Right cardiac atrium (tissue), 5 donors: ENCODE results near the gene LRRN2. TPM values are rescaled to one million over a fixed set of nuclear protein-coding genes. Genes with fewer than 3 reads are reported as not detected.

ENCODE experiments used
- ATAC-seq, 2 donors: fragments of 200-7000 bp; cut with Tn5 transposase; one replicate each; pipeline versions ENCODE4 v1.8.0 to v1.9.1; 2020; ENCODE audit warnings: moderate library complexity in 2 of 2, mild to moderate bottlenecking in 1 of 2
- DNase-seq, 3 donors: peaks; one replicate each; pipeline ENCODE4 v3.0.0-alpha.2; 2020
- H3K27ac ChIP-seq: one replicate; pipeline ENCODE4 v1.5.1; 2013; ENCODE audit warnings: mild to moderate bottlenecking, low read length, control low read depth, moderate library complexity
- H3K27me3 ChIP-seq: one replicate; pipeline ENCODE4 v1.6.1; 2013; ENCODE audit not compliant: control insufficient read depth, insufficient read depth
- H3K4me1 ChIP-seq: one replicate; pipeline ENCODE4 v1.6.1; 2013; ENCODE audit warnings: low read length; ENCODE audit not compliant: control insufficient read depth, insufficient read depth
- H3K4me3 ChIP-seq: one replicate; pipeline ENCODE4 v1.5.1; 2013; ENCODE audit warnings: low read length, control low read depth
- H3K9me3 ChIP-seq: one replicate; pipeline ENCODE4 v1.6.1; 2013; ENCODE audit warnings: low read length; ENCODE audit not compliant: control insufficient read depth
- WGBS: extraction: QIAGEN DNeasy Blood & Tissue Kit; methylation state at CpG from one replicate; pipeline ENCODE4 v1.1.7; 2013; 5-methylcytosine and 5-hydroxymethylcytosine counted together
- intact Hi-C, 4 donors: fragments of 100-400 bp; cut with DNase I; formaldehyde crosslinking; loops; one replicate each; pipeline versions ENCODE4 v1.11.0 to v1.14.0; 2022 to 2023
- polyA plus RNA-seq: library from polyadenylated mRNA; stranded (reverse); fragments of 200-250 nt; gene quantifications from one replicate; pipeline ENCODE4 v1.2.3, GENCODE V29; 2013
- total RNA-seq, 4 donors: library from RNA; stranded (reverse); fragmentation: NEBNext Ultra II Directional; extraction: Animal tissue kit (Norgen Biotek cat#: 25700); gene quantifications; one replicate each; pipeline ENCODE4 v1.2.1, GENCODE V29; 2021
- donor health status: healthy with polysubstance abuse.
- donor health status: DM: no; HTN: yes; CAD: no.
- donor health status: DM: no; HTN: no; CAD: no.
- donor health status: DM: no; HTN: yes; CAD: no; lungs with severe emphysema.
- donor health status: DM: yes; HTN: yes; CAD: no.

Gene LRRN2
- total and polyA plus RNA-seq, 5 donors = 4.8 to 31.6 (median 21.4) TPM

DNA sequence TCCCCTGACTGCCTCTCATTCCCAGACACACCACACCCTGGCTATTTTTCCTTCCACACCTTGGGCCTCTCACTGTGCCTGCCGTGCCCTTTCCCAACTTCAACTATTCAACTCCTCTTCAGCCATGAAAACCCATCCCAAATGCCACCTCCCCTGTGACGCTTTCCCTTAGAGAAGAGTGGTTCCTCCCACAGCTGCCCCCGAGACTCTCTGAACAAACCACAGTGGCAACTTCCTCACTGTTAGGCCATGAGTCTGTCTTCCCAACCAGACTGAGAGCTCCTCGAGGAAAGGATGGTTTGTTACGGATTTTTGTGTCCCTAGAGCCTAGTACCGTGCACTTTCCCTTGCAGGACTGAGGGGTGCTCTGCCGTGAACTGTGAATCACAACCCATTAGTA is 59.2 kb downstream of the LRRN2 start:
- DNase-seq (no peak), ATAC-seq (no peak)
- 88% methylated on average over 7 of the region's 7 CpGs for WGBS
- no peak overlapping the region for H3K27ac ChIP-seq
- no peak overlapping the region for H3K4me3 ChIP-seq
- intact Hi-C loops = no loop called here
- H3K27me3 ChIP-seq = no peaks in the 10 kb centered on the region
- H3K4me1 ChIP-seq = peaks cover 4% of the 10 kb centered on the region
- H3K9me3 ChIP-seq = no peaks in the 10 kb centered on the region

DNA sequence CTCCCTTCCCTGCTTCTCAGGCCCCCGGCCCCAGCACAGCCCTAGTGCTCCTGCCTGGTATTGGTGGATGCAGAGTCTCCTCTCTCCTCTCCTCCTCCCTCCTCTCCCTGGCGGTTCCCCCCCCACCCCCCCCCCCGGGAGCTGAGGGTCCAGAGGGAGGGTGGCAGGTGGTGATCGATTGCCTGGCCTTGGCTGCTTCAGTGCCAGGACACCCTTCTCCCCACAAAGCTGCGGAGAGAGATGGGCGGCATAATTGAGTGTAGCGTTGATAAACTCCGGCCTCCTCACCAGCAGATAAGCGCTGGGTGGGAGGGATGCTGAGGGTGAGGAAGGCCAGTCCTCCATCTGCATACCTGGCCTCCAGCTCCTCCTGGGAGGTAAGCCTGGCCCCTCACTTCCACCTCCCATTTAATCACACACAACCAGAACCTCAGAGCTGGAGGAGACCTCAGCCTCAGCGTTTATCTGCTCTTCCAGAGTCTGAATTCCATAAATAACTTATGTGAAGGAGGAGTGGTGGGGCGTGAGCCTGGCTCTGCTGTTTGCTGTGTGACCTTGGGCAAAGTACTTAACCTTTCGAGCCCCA is 60.8 kb downstream of the LRRN2 start:
- Histone ChIP-seq H3K9me3 (no peaks in the 10 kb centered on the region), H3K4me3 (no peak overlapping the region), H3K27ac (no peak overlapping the region), H3K27me3 (no peaks in the 10 kb centered on the region), H3K4me1 (peaks cover 4% of the 10 kb centered on the region)
- 46% methylated on average over 12 of the region's 12 CpGs for WGBS
- DNase-seq (no peak), ATAC-seq (no peak)
- intact Hi-C loops = no loop called here

DNA sequence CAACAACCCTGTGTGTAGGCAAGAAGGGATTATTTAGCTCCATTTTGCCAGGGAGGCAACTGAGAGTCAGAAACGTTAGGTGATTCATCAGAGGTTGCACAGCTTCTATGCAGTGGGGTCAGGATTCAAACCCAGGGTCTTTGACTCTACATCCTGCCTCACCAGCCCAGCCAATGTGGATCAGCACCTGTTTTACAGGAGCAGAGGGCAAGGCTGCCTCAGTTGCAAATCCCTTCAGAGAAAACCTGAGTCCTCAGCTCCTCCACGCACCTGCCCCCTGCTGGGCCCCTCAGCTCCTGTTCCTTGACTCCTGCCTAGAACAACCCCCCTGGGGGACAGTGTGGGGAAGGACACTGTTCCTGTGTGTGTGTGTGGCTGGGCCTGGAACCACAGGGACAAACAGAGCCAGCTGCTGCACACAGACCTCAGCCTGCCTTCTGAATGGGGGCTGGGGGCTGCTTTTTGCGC is 61.6 kb downstream of the LRRN2 start:
- 66% methylated on average over 3 of the region's 3 CpGs for WGBS
- ATAC-seq (no peak), DNase-seq (no peak)
- no peaks in the 10 kb centered on the region for H3K9me3 ChIP-seq
- no peak overlapping the region for H3K4me3 ChIP-seq
- intact Hi-C loops = no loop called here
- peaks cover 4% of the 10 kb centered on the region for H3K4me1 ChIP-seq
- no peak overlapping the region for H3K27ac ChIP-seq
- H3K27me3 ChIP-seq = no peaks in the 10 kb centered on the region

- peaks cover 4% of the 10 kb centered on the region for H3K4me1 ChIP-seq
- WGBS = 50% methylated on average over 8 of the region's 8 CpGs
- intact Hi-C loops = no loop called here
- H3K27ac ChIP-seq = no peak overlapping the region
- no peaks in the 10 kb centered on the region for H3K9me3 ChIP-seq
- H3K27me3 ChIP-seq = no peaks in the 10 kb centered on the region
- no peak overlapping the region for H3K4me3 ChIP-seq
- ATAC-seq (peak in 1 of 2 donors; percentile 31), DNase-seq (peak in 1 of 3 donors; percentile 42)
Measured at GRCh38 chr1:204623365-204623893, 62.1 kb downstream of the LRRN2 start.

- no peak for DNase-seq
- 68% methylated on average over 4 of the region's 4 CpGs for WGBS
- Histone ChIP-seq H3K9me3 (no peaks in the 10 kb centered on the region), H3K4me1 (peaks cover 4% of the 10 kb centered on the region), H3K4me3 (no peak overlapping the region), H3K27me3 (no peaks in the 10 kb centered on the region), H3K27ac (no peak overlapping the region)
- no peak for ATAC-seq
- intact Hi-C loops = no loop called here
Measured at GRCh38 chr1:204621996-204622395, 63.5 kb downstream of the LRRN2 start.

- Histone ChIP-seq H3K27ac (no peak overlapping the region), H3K4me3 (no peak overlapping the region), H3K4me1 (peaks cover 4% of the 10 kb centered on the region), H3K9me3 (no peaks in the 10 kb centered on the region), H3K27me3 (no peaks in the 10 kb centered on the region)
- WGBS = 71% methylated on average over 3 of the region's 3 CpGs
- ATAC-seq = no peak
- DNase-seq = no peak
- intact Hi-C loops = no loop called here
Measured at GRCh38 chr1:204621396-204621795, 64.1 kb downstream of the LRRN2 start.

GRCh38 chr1:204619721-204620120 is 65.8 kb downstream of the LRRN2 start:
- Histone ChIP-seq H3K27ac (no peak overlapping the region), H3K4me3 (no peak overlapping the region), H3K27me3 (no peaks in the 10 kb centered on the region), H3K9me3 (no peaks in the 10 kb centered on the region), H3K4me1 (peaks cover 4% of the 10 kb centered on the region)
- ATAC-seq (no peak), DNase-seq (no peak)
- intact Hi-C loops = no loop called here
- WGBS = 88% methylated on average over 13 of the region's 13 CpGs

DNA sequence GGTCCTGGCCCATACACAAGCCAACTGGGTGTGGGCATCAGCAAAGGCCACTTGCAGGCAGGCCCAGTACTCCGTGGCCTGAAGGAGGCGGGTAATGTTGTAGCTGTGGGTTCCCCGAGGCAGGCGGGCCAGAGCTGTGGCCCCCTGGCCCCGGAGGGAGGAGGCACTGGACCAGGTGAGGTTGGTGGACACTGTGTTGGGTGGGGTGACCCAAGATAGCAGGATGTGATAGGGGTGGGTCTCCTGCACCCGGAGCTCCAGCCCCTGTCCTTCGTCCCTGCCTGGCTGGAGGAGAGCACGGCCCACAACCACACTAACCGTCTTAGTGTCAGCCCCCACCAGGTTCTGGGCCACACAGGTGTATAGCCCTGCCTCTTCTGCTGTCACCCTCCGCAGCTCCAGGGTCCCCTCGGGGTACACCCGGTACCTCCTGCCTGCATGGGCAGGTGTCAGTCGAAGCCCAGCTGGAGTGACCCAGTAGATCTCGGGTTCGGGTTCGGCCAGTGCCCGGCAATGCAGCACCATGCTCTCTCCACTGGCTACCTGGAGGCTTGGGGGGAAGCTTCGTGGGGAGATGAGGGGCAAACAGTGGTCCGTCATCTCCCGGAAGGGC is 67.3 kb downstream of the LRRN2 start:
- no peaks in the 10 kb centered on the region for H3K27me3 ChIP-seq
- no peak overlapping the region for H3K27ac ChIP-seq
- H3K9me3 ChIP-seq = no peaks in the 10 kb centered on the region
- ATAC-seq = peak in 1 of 2 donors; percentile 8
- intact Hi-C loops = no loop called here
- H3K4me3 ChIP-seq = no peak overlapping the region
- WGBS = 93% methylated on average over 20 of the region's 20 CpGs
- peaks cover 2% of the 10 kb centered on the region for H3K4me1 ChIP-seq
- no peak for DNase-seq

DNA sequence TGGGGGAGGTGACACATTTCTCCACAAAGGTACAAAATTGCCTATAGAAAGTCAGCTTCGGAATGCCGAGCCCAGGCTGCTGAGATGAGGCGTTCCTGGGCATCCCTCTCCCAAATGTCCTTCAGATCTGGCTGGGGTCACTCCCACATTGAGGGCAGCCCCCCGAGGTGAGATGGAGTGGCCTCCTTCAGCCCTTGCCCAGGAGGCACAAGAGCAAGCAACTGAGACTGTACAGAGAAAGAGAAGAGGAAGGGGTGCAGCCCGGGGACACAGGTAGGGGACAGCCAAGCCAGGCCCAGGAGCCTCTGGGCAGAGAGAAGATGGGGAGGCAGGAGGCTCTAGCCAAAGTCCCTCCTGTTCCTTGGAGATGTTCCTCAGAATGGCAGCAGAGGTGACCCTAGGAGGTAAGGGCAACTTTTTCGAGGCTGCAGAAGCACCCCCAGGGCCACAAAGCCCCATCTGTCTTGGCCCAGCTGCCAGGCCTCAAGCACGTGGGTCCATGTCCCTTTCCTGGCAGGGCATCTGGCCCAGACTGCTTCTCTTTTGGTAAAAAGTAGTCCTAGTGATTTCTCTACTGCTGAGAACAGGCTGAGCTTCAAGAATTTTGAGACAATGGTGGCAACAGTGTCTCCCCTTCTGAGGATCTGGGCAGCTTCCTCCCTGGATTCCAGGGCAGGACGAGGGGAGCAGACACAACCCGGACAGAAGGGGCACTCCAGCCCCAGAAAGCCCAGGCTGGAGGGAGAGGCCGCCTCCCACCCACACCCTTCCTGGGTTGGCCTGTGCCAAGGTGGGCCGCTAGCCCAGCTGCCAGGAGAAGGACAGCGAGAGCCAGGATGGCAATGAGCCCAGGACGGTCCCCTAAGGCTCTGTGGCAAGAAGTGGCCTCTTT is 68.0 kb downstream of the LRRN2 start:
- no peak overlapping the region for H3K27ac ChIP-seq
- 75% methylated on average over 13 of the region's 13 CpGs for WGBS
- no peak overlapping the region for H3K4me3 ChIP-seq
- DNase-seq (no peak), ATAC-seq (peak in 1 of 2 donors; percentile 25)
- no peaks in the 10 kb centered on the region for H3K27me3 ChIP-seq
- no peaks in the 10 kb centered on the region for H3K4me1 ChIP-seq
- intact Hi-C loops = no loop called here
- H3K9me3 ChIP-seq = no peaks in the 10 kb centered on the region

DNA sequence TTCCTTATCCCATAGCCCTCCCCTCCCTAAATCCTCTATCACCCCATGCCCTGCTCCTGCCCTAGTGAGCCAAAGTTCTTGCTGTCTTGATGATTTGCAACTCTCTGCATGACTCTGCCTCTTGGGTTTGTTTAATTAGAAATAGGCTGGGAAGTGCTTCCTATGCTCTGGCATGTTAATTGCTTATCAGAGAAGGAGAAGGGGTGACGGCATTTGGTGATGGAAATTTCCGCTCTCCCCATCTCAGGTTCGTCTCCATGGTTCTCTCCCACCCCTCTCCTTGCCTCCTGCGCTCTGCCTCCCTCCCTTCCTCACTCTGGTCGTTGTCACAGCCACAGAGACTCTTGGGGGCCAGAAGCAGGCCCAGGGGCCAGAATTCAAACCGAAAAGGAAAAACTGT is 68.9 kb downstream of the LRRN2 start:
- Histone ChIP-seq H3K4me1 (no peaks in the 10 kb centered on the region), H3K27ac (no peak overlapping the region), H3K4me3 (no peak overlapping the region), H3K9me3 (no peaks in the 10 kb centered on the region), H3K27me3 (no peaks in the 10 kb centered on the region)
- intact Hi-C loops = no loop called here
- ATAC-seq (no peak), DNase-seq (no peak)
- WGBS = 73% methylated on average over 6 of the region's 6 CpGs

DNA sequence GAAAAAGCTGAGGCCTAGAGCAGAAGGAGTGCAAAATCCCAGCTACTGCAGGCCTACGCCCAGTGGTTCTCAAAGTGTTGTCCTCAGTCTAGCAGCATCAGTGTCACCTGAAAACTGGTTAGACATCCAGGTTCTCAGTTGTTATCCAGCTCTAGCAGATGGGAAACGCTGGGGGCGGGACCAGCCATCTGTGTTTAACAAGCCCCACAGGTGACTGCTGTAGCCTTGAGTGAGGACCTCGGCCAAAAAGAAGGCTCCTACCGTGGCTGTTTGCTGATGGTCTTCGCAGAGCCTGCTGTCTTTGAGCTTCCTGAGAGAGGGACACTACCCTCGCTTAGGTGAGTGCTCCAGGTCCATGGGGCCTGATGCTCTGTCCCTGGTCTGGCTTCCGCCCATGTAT is 69.7 kb downstream of the LRRN2 start:
- 90% methylated on average over 8 of the region's 8 CpGs for WGBS
- Histone ChIP-seq H3K27me3 (no peaks in the 10 kb centered on the region), H3K27ac (no peak overlapping the region), H3K4me1 (no peaks in the 10 kb centered on the region), H3K9me3 (no peaks in the 10 kb centered on the region), H3K4me3 (no peak overlapping the region)
- DNase-seq (no peak), ATAC-seq (no peak)
- intact Hi-C loops = no loop called here
